CD1c-positive myeloid dendritic cell (primary cell): ENCODE data around the gene AIP.
"Not testable (repeated sequence)": the region's sequence is repeated elsewhere in the genome, so short reads cannot be mapped to it uniquely, and the experiment has no call there.

Source experiments
- DNase-seq: peaks from one replicate; pipeline ENCODE4 v3.0.0-alpha.2; 2016; ENCODE audit errors: extremely low spot score

AIP gene

DNA sequence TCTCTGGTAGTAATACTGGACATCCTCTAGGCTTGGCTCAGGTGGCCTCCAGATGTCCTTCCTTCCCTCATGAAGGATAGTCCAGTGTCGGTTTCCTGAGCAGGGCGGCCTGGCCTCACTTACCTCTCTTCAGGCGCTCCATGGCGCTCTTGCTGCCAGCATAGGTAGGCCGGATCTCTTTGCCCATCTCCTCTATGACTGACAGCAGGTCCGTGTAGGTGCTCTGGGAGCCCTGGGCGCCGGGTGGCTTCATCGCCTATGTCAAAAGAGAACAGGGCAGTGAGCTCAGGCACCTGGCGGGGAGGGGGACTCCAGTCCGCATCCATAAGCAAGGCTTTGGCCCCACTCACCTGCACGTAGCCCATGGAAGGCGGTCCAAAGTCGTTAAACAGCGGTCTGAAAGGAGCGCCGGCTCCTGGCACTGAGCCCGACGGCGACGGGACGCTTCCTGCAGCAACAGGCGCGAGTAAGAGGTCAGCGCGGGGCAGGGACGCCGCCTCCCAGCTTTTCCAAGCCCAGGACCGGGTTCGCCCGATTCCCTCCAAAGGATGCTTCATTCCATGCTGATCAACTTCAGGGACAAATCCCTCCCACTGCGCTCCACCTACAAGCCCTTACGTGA, 24.5 kb downstream of the AIP start:
- DNase-seq, result no peak

GRCh38 chr11:67507864-67508485, 25.1 kb downstream of the AIP start, which contains the start of gene CDK2AP2:
TSS of gene CDK2AP2 (minus strand) at chr11:67508162. CDS start at chr11:67508082, 80 bp downstream.
- peak; percentile 99 for DNase-seq

DNA sequence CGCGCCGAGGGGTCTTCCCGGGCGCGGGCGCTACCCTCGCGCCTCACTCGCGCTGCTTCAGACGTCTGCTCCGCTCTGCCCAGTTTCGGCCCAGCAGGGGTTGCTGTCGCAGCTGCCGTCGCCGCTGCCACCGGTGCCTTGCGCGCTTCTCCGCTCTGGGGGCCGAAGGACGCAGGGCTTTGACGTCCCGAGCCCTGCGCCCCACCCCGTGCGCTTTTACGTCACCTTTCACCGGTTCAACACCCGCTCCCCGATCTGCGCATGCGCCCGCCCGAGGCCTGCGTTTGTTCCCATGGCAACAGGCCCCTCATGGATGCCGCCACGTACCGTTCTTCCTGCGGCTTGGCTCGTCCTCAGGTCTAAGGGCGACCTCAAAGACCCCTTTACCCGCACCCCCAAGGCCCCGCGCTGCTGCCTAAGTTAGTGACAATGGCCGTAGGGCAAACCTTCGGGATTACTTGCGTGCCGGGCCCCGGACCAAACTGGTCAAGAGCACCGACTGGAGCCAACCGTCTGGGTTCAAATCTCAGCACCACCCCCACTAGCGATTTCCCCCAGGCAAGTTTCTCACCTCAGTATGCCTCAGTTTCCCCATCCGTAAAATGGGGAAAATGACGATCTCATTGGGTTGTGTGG, 25.8 kb downstream of the AIP start:
- peak; percentile 98 for DNase-seq

DNA sequence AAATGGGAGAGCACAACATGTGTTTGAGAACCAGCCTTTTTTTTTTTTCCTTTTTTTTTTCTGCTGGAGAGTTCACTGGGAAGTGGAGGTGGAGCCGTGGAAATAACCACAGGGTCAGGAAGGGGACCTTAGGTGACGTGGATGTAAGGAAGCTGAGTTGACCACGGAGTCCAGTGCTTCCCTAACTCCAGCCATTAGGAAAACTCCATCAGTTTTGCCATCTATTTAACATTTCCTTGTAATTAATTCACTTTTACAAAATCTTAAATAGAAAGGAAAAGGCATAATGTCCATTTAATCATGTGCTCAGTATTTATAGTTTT, 27.2 kb downstream of the AIP start:
- no peak for DNase-seq

- DNase-seq, result not testable (repeated sequence)
These were observed 28.7 kb downstream of the AIP start for GRCh38 chr11:67511558-67511957.

GRCh38 chr11:67514116-67514515, 31.3 kb downstream of the AIP start:
- DNase-seq, result no peak

GRCh38 chr11:67516806-67517205, 34.0 kb downstream of the AIP start:
- DNase-seq, result no peak

DNA sequence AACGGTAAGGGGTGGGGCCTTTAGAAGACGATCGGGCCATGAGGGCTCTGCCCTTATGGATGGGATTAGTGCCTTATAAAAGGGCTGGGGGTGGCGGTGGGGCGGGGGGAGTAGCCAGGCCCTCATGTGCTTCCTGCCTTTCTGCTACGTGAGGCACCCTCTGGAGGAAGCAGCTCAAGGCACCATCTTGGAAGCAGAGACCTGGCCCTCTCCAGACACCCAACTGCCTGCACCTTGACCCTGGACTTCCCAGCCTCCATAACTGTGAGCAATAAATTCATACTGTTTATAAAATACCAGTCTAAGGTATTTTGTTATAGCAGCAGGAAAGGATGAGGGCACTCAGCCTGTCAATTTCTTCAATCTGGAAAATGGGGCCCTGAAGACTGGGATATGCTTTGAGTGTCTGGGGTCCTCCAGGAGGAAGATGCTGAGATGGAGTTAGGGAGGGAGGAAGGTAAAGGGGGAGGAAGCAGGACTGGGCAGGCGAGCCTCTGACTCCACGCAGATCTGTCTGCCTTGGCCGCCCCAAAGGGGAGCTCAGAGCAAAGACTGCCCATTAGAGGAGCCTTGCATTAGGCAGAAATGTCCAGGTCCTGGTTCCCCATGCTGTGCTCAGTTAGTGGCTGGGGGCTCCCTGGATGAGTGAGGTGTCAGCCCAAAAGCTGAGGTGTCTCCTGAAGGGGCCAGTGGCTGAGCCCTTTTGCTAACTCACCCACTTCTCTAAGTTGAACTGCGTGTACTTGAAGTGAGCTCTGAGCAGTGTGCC, 35.1 kb downstream of the AIP start:
- DNase-seq, result no peak

- no peak for DNase-seq
These were observed 36.9 kb downstream of the AIP start for GRCh38 chr11:67519726-67520125.

GRCh38 chr11:67520856-67521824, 38.3 kb downstream of the AIP start:
- no peak for DNase-seq

DNA sequence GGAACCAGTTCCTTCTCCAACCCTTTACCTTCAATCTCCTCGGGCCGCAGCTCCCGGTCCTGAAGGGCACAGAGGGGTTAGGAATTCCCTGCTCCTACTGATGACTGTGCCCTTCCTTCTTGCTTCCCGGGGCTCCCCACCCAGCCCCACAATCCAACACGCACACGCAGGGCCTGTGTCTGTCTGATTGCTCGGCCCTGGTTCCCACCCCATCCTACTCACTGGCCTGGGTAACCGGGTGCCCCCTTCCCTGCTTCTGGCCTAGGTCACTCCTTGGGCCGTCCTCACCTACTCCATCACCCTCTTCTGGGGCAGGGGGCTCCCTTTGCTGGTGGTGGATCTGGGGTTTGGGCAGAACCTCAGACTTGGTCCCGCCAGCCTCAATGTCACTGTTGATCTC, 39.1 kb downstream of the AIP start:
- no peak for DNase-seq

GRCh38 chr11:67522338-67522737, 39.5 kb downstream of the AIP start:
- DNase-seq, result no peak

DNA sequence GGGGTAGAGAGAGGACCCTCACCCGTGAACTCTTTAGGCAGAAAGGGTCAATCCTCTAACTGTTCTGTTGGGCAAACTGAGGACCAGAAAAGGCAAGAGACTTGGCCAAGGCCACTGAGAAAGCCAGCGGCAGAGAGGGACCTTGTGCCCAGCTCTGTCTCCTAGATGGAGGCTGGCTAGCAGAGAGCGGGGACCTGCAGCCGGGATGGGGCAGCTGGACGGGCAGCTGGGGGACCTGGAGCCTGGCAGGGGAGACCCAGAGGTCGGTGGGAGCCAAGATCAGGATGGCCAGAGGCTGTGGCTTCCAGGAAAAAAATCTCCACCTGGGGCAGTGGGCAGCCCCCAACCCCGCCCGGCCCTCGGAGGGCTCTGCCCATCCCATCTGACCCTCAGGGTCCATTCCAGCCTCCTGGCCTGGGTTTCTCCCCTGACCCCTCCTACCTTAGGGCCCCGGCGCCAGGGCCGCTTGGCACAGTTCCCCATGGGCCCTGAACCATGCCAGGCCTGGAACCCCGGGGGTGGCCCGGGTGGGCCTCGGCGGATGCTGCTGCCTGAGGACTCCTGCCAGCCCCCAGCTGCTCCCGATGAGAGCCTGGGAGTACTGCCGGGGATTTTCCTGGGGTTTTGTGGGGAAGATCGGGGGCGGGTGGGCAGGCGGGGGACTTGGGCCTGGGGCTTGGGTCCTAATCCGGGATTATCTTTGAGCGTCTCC, 40.2 kb downstream of the AIP start, which contains the start of gene CABP2:
Gene CABP2 (minus strand): TSS at position 603 of the 712 bp plus-strand sequence. CDS start 120 bp downstream, at position 483.
- no peak for DNase-seq

DNA sequence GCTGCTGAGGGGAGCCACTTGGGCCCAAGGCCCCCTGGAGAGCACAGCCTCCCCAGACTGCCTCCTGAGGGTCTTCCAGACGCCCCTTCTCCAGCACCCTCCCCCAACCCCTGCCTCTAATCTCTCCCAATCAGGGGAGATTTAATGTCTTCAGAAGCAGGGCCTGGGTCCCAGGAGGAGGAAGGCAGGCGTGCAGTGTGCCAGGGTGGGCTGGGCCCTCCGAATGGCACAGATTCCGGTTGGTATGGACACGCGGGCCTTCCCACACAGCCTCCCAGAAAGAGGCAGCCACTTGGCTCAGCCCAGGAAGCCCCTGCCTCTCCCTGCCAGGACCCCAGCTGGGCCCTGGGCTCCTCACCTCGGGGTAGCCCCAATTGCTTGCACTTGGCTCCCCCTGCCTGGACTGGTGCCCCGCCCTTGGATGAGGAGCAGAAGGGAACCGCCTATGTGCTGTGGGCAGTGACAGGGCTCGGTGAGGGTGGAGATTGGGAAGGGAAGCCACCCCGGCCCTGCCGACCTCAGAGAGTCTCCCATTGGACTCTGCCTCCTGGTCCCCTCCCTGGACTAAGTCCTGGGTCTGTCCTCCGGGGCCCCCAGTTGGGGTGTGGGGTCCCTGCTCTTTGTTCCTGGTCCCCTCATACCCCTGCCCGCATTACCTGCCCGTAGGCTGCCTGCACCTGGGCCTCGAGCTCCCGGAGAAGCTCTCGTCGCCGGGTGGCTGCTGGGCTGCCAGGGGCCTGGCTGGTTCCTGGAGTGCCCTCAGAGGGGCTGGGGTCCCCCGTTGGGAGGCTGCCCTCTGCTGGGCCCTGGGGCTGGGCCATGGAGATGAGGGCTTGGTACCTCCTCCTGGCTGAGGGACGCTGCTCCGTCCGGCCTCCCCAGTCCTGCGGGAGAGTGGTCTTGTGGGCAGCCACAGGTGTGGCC, 41.0 kb downstream of the AIP start:
- no peak for DNase-seq

- no peak for DNase-seq
These were observed 41.6 kb downstream of the AIP start for GRCh38 chr11:67524480-67524808.

GRCh38 chr11:67525275-67525976, 42.6 kb downstream of the AIP start:
- no peak for DNase-seq

DNA sequence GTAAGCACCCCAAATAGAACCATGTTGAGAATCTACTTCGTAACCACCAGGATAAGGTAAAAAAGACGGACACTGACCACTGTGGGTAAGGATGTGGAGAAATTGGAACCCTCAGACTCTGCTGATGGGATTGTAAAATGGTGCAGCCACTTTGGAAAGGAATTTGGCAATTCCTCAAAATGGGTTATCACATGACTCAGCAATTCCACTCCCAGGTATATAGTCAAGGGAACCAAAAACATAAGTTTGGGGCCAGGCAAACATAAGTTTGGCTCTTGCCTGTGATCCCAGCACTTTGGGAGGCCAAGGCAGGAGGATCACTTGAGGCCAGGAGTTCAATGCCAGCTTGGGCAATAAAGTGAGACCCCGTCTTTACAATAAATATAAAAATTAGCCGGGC, 45.5 kb downstream of the AIP start:
- DNase-seq, result no peak

- DNase-seq, result no peak
These were observed 47.4 kb downstream of the AIP start for GRCh38 chr11:67530282-67530592.

- no peak for DNase-seq
These were observed 50.1 kb downstream of the AIP start for GRCh38 chr11:67532889-67533288.
